ENCODE results near the gene AEBP2.
"Not testable (repeated sequence)": the region's sequence is repeated elsewhere in the genome, so short reads cannot be mapped to it uniquely, and the experiment has no call there.

Gene AEBP2, protein sequence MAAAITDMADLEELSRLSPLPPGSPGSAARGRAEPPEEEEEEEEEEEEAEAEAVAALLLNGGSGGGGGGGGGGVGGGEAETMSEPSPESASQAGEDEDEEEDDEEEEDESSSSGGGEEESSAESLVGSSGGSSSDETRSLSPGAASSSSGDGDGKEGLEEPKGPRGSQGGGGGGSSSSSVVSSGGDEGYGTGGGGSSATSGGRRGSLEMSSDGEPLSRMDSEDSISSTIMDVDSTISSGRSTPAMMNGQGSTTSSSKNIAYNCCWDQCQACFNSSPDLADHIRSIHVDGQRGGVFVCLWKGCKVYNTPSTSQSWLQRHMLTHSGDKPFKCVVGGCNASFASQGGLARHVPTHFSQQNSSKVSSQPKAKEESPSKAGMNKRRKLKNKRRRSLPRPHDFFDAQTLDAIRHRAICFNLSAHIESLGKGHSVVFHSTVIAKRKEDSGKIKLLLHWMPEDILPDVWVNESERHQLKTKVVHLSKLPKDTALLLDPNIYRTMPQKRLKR

DNA sequence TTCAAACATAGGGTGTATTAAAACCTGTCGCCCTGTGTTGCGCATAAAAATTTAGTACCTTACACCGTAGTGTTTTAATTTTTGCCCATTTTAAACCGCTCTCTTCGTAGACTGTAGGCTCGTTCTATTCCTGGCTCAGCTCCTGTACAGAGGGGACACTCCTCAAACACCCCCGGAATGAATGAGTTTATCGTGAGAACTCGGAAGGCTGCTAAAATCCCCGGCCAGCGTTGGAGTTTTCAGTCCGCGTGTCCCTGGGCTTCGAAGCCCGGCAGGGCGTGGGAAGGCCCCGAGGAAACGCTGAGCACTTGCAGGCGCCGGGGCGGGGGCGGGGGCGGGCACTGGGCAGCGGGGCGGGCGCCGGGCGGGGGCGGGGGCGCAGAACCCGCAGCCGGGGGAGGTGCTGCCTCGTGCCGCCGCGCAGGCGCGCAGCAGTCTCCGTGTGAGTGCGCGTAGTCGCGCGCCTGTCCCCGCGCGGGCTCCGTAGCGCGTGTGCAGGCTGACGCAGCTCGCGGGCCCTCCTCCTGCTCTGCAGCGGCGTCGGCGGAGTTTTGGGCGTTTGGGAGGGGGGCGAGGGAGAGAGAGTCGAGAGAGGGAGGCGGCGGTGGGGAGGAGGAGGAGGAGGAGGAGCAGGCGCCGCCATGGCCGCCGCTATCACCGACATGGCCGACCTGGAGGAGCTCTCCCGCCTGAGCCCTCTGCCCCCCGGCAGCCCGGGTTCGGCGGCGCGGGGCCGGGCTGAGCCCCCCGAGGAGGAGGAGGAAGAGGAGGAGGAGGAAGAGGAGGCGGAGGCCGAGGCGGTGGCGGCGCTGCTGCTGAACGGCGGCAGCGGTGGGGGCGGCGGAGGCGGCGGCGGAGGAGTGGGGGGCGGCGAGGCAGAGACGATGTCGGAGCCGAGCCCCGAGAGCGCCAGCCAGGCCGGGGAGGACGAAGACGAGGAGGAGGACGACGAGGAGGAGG is at the start of gene AEBP2:
AEBP2 (plus strand) TSS at position 434 of the 960 bp plus-strand sequence; CDS start at position 642, 208 bp downstream.
- peak; percentile 89 for DNase-seq

DNA sequence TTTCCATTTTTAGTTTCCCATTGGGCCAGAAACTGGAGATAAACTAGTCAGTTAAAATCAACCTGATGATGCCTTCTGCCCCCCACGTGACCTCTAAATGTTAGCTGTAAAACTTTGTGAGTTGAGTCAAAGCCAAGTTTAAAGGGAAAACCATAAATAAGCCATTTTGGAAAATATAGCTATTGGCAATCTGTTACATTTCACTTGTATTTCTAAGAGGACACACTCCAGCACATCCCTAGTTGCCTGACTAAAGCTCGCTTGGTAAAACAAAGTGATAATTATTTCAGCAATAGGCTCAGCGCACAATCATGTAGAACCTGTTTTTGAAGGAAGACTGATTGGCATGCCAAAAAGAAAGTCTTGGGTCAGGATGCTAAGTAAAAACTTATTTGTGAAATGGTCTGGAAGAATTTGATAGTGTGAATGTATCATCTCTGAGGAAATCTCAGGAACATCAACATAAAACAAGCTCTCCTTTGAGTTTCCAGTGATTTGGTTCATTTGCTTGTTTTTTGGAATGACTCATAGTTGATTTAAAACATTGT is 49.2 kb upstream of the AEBP2 start:
- DNase-seq: no peak

DNA sequence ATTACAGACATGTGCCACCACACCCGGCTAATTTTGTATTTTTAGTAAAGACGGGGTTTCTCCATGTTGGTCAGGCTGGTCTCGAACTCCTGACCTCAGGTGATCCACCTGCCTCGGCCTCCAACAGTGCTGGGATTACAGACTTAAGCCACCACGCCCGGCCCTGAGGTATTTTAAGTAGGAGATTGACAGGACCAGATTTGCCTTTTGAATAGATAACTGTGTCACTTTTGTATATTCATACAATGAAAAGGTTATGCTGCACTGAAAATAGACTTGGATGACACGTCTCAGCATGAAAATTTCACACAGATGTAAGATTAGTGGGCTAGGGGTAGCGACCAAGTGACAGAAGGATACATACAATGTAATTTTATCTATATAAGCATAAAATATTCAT is 46.6 kb upstream of the AEBP2 start:
- DNase-seq: not testable (repeated sequence)

DNA sequence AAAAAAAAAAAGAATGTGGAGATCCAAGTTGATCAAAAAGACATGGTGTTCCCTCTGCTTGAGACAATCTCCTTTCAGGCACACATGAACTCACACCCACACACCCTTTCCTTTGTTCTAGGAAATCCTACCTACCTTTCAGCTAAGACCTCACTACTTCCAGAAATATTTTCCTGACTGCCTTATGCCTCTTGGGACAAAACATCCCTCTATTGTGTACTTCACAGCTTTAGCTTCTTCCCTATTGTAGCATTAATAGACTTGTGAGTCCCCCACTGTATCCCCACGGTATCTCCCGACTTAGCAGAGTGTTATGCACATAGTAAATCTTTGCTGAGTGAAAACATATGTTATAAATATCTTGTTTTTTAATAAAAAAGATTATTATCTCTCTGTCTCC is 44.9 kb upstream of the AEBP2 start:
- no peak for DNase-seq

DNA sequence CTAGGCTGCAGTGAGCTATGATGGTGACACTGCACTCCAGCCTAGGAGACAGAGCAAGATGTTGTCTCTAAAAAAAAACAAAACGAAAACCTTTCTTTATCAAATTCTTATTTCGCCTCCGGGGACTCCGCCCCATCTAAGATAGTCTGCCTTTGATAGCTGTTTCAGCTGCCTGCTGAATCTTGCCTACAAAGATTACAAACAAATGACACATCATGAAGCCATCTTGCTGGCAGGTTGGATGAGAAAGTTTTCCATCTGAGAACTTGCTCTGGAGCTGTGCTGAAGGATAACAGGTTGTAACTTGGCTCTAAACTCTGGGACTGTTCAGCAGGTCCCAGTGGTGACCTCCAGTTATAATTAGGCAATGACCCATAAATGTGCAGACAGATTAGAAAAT is 41.8 kb upstream of the AEBP2 start:
- DNase-seq: no peak

DNA sequence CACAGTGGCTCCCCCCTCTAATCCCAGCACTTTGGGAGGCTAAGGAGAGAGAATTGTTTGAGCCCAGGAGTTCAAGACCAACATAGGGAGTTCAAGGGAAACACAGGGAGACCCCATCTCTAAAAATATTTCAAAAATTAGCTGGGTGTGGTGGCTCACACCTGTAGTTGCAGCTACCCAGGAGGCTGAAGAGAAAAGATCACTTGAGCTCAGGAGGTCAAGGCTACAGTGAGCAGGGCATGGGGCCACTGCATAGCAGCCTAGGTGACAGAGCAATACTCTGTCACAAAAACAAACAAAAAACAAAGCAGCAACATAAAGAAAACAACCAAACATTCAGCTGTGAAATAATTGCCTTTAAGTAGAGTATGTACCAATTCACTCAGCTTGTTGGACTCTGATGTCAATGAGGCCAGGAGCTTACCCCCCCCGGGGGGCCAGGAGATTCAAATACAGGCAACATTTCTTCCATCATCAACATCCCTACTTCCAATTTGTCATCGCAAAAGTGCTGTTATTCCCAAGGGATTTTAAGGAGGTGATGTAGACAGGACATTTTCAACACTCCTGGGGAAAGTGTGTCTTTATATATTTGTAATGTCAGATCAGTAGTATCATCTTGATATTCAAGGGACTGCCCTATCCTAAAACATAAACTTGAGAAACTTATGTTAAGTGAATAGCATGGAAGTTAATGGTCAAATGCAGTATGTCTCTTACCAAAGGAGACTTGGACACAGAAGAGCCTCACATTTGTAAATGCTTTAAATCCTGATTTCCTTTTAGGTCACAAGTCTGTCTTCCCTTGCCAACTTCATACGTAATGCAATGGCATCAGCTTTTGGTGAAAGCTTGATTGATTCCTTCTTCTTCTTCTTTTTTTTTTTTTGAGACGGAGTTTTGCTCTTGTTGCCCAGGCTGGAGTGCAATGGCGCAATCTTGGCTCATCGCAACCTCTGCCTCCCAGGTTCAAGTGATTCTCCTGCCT is 40.6 kb upstream of the AEBP2 start:
- no peak for DNase-seq

DNA sequence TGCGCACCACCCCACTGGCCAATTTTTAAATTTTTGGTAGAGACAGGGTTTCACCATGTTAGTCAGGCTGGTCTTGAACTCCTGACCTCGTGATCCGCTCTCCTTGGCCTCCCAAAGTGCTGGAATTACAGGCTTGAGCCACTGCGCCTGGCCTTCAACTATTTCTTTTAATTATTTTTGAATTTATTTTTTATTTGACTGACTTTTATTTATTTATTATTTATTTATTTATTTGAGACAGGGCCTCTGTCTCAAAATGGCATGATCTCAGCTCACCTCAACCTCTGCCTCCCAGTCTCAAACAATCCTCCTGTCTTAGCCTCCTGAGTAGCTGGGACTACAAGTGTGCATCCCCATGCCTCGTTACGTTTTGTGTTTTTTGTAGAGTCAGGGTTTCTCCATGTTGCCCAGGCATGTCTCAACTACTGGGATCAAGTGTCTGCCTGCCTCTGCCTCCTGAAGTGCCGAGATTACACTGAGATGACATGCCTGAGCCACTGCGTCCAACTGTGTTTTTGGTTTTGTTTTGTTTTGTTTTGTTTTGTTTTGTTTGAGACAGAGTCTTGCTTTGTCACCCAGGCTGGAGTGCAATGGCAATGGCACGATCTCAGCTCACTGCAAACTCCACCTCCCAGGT is 38.5 kb upstream of the AEBP2 start:
- not testable (repeated sequence) for DNase-seq

DNA sequence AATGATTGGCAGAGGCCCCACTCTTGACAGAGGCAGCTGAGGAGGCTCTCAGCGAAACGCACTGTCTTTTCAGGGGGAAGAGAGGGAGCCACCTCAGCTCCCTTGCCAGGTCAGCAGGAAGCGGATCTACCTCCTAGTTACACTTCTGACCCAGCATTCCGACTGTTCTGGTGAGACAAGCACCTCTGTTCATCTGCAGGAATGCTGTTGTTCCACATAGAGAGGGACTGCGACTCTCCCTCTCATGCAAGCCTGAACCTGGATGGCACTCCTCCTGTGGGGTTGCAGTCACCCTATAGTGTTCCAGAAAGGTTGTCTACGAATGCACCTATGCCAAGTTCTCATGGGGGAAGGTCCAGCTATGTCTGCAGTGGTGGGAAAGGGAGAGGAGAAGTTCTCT is 37.1 kb upstream of the AEBP2 start:
- DNase-seq: no peak

DNA sequence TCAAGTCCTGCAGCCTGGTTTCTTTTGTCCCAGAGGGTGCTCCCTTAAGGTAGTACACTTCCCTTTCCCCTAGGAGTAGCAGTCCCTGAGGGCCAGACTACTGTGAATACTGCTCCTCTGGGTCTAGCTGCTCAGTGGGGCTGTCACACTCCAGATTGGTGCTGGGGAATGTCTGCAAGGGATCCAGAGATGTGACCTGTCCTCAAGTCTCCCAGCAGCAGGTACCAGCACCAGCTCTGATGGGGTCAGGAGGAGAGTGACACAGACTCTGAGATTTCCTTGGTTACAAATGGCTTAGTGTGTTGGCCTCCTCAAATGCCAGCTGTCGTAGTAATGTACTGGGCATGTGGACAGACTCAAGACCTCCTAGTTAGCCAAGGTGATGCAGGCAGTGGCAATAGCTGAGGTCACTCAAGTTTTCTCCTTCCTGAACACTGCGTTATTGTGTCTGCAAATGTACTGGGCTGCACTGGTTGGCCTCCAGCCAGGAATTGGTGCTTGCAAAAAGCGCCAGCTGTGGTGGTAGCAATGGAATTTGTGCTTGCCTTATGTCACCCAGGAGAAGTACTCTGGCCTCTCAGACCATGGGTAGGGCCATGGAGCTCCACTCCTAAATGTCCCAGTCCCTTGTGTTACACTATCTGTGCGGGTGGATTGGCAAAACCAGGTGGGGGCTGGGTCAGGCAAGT is 36.4 kb upstream of the AEBP2 start:
- no peak for DNase-seq

DNA sequence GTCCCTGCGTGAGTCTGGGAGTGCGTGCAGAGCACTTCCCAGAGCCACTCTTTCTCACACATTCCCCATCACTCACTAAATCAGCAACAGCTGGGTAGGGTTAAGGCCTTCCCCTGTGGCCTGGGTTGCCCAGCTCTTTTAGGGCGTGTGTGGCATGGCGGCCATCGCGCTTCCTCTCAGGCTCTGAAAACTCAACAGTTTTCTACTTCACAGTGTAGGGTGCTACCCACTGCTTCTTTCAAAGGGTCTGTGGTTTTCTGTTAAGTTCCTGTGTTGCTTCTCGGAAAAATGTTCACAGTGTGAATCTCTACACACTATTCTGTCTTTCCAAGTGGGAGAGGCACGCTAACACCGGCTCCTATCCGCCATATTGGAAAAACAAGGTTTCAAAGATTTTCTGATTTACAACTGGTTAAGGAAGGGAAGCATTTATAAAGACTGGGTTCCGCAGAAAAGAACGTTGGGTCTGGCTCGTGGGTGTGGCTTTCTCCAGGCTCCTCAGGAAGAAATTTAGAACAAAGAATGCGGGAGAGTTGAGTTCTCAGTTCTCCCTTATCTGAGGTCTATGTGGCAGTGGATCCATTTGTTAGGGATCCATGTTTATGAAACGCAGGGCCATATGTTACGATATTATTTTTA is 34.9 kb upstream of the AEBP2 start:
- no peak for DNase-seq

DNA sequence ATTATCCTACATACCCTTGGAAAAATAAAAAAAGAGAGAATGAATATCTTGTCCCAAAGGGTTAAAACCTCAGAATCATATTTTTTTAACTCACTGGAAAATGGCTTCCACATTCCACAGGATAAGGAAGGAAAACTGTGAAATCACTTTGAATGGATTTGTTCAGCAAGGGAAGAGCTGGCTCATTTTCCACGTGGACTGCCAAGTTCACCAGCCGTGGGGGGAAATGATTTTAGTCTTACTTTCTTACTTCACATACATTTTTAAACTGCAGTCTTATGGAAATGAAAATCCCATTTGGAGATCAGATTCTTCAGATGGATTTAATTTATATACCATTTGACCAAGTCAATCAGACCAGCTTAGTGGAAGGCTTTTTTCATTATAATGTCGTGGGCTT is 29.9 kb upstream of the AEBP2 start:
- DNase-seq: no peak

DNA sequence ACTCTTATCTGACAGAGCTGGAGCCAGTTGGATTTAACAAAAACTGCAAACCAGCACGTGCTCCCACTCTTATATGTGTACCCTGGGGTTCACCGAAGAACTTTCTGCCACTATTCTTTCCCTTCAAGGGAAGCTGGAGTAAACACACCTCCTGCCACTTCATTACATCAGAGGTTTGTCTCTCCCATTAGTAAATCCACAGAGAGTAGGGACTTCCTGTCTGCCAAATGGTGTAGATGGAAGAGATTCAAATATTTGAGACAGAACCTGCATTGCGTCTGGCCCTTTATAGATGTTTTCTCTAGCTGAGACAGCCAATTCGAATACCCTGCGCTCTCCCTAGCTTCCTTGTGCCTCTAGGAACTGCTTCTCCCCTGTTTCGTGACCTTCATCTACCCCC is 29.1 kb upstream of the AEBP2 start:
- no peak for DNase-seq

DNA sequence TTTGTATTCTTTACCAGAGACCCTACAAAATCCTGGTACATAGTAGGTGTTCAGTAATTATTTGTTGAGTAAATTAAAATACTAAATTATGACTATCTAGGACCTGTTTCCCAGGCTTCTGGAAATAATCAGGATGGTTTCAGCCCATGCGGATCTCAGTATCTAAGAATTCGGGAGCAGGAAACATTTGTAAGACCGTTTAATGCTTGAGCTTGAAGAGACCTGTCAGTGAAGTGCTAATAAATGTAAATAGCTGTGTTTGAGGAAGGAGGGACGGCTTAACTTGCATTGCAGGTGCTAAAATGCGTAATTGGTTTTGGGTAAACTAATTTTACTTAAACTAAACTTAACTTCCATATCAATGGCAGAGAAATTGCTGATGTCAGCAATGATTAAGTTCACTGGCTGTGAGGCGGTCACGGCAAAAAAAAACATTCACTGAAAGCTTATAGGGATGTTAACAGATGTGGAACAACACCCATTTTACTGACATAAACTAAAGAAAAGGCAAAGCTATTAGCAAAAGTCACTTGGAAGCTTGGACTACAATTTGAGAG is 28.6 kb upstream of the AEBP2 start:
- DNase-seq: no peak

DNA sequence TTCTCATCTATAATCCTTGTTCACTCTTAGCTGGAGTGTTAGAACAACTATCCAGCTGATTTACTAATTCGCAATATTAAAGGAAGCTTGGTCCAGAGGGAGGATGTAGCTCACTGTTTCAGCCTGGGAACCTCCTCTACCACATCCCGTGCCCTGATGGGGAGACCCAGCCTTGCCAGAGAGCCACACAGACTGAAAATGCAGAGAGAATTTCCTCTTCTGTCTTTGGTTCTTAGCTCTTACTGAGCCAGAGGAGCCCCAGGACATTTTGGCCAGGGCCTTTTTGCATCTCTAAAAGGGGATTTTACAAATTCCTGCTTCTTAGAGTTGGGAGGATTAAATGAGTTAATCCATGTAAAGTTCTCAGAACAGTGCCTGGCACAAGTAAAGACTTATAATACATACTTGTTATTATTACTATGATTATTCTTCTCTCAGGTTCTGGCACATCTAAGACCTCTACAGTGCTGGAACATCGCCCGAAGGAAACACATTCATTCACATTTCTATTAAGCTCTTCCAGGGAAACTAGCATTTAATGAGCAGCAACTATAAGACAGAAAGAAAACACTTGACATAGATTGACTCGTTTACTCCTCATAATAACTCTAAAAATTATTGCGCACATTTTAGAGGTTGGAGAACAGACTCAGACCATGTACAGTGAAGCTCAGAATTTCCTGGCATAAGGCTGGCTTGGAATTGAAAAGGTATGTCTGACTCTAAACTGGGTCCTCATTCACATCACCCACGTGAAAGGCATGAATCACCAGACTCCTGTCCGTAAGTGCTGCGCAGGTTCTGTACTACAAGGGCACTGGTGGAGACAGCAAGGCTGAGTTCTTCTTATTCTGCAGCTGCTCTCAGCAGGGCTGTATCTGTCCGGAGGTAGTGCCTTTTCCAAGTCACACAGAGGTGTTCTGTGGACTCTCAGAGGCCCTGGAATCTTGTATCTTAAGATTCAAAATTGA is 27.8 kb upstream of the AEBP2 start:
- no peak for DNase-seq

DNA sequence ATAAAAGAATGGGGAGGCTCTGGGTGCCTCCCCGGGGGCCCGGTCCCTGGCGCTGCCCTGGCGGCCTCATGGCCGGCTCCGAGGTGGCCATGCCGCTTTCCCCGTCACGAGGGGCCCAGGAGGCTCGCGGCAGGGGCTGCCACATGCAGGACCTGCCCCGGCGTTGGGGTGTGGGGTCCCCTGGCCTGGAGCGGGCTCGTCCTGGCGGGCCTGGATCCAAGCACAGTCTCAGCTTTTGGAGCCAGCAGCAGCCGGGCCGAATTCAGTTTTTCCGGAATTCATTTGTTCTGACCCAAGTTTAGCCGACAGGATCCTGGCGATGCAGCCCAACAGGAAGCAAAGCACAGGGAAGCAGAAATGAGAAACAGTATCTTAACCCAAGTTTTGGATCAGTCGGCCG is 26.4 kb upstream of the AEBP2 start:
- DNase-seq: no peak

DNA sequence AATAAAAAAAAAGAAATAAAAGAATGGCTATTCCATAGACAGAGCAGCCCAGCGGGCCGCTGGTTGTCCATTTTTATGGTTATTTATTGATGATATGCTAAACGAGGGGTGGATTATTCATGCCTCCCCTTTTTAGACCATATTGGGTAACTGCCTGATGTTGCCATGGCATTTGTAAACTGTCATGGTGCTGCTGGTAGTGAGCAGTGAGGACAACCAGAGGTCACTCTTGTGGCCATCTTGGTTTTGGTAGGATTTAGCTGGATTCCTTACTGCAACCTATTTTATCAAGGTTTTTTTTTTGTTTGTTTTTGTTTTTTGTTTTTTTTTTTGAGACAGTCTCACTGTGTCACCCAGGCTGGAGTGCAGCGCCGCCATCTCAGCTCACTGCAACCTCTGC is 25.7 kb upstream of the AEBP2 start:
- not testable (repeated sequence) for DNase-seq

DNA sequence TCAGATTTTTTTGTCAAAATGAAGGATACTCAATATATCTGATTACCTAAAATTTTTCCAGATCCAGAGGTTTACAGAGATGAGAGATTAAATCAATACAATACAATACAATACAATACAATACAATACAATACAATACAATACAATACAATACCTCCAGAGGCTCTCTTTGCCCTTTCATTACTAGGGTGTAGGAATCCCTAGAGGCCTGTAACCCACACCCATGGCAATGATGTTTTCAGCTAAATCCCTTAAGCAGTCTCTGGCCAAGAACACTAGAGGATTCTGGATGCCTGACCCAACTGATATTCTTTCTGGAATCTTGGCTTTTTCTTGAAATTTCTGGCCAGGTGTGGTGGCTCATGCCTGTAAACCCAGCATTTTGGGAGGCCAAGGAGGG is 23.7 kb upstream of the AEBP2 start:
- no peak for DNase-seq

DNA sequence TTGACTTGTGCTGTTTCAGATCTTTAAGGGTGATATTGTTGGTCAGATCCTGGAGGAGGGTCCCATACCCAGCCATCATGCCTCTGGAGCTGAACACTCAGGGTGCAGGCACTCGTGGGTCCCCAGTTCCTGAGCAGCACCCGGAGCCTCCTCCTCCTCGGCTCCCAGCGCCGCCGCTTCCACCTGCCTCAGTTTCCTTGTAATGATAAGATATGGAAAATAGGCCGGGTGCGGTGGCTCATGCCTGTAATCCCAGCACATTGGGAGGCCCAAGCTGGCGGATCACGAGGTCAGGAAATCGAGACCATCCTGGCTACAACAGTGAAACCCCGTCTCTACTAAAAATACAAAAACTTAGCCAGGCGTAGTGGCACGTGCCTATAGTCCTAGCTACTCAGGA is 20.2 kb upstream of the AEBP2 start:
- no peak for DNase-seq
